ENCODE measurements around the gene TP53I13. TPM values are rescaled to one million over a fixed set of nuclear protein-coding genes. Genes with fewer than 3 reads are reported as not detected.
A peak's percentile ranks its signal among the peaks of the same experiment; 100 is the strongest.

Gene TP53I13
- polyA plus RNA-seq, 12 donors: 19.9 to 78.0 (median 23.9) TPM; not detected in 1

- DNase-seq: no peak
These were observed 10.4 kb downstream of the TP53I13 start for GRCh38 chr17:29578626-29579485.

- DNase-seq: peak; percentile 77
These were observed 11.6 kb downstream of the TP53I13 start for GRCh38 chr17:29579866-29580771.

- DNase-seq: no peak
These were observed 13.2 kb downstream of the TP53I13 start for GRCh38 chr17:29581583-29582253.

GRCh38 chr17:29582254-29582765 is 13.8 kb downstream of the TP53I13 start:
- no peak for DNase-seq

GRCh38 chr17:29582772-29583171 is 14.3 kb downstream of the TP53I13 start:
- no peak for DNase-seq

GRCh38 chr17:29583324-29584248 is 15.1 kb downstream of the TP53I13 start:
- DNase-seq: no peak

- DNase-seq: no peak
These were observed 16.1 kb downstream of the TP53I13 start for GRCh38 chr17:29584452-29585079.

- no peak for DNase-seq
These were observed 16.7 kb downstream of the TP53I13 start for GRCh38 chr17:29585080-29585751.

GRCh38 chr17:29586676-29587469 is 18.4 kb downstream of the TP53I13 start:
- no peak for DNase-seq

- no peak for DNase-seq
These were observed 19.1 kb downstream of the TP53I13 start for GRCh38 chr17:29587591-29587990.

GRCh38 chr17:29588017-29588561 is 19.6 kb downstream of the TP53I13 start:
- no peak for DNase-seq

- no peak for DNase-seq
These were observed 20.3 kb downstream of the TP53I13 start for GRCh38 chr17:29588562-29589411.

GRCh38 chr17:29589524-29590410 is 21.3 kb downstream of the TP53I13 start, which contains the start of gene GIT1:
TSS of gene GIT1 (minus strand) at chr17:29589648. CDS start at chr17:29589378, 270 bp downstream.
- peak; percentile 70 for DNase-seq

GRCh38 chr17:29590411-29591145 is 22.1 kb downstream of the TP53I13 start:
- no peak for DNase-seq

- DNase-seq: peak; percentile 83
These were observed 22.7 kb downstream of the TP53I13 start for GRCh38 chr17:29591146-29591736.

All from muscle of arm (tissue), 12 donors.